NOMO-1 treated with dmso at 0.1 percent for 144 hours (cell line): ENCODE data around the gene PHF14.

Source experiments
- DNase-seq: peaks from one replicate; lab custom pipeline; 2025; ENCODE audit not compliant: unreplicated experiment; lab: John Stamatoyannopoulos, UW

Gene PHF14

GRCh38 chr7:11082121-11082520 is 108.4 kb downstream of the PHF14 start:
- no peak for DNase-seq

GRCh38 chr7:11082552-11083213 is 109.0 kb downstream of the PHF14 start:
- no peak for DNase-seq

GRCh38 chr7:11083214-11083568 is 109.5 kb downstream of the PHF14 start:
- no peak for DNase-seq

- no peak for DNase-seq
Observed at GRCh38 chr7:11104578-11104977, 130.9 kb downstream of the PHF14 start.

GRCh38 chr7:11109659-11110058 is 136.0 kb downstream of the PHF14 start:
- DNase-seq = no peak

GRCh38 chr7:11120068-11120664 is 146.5 kb downstream of the PHF14 start:
- DNase-seq = no peak

GRCh38 chr7:11120675-11121220 is 147.1 kb downstream of the PHF14 start:
- no peak for DNase-seq

GRCh38 chr7:11124856-11125559 is 151.3 kb downstream of the PHF14 start:
- DNase-seq = no peak

- DNase-seq = no peak
Observed at GRCh38 chr7:11127114-11127785, 153.6 kb downstream of the PHF14 start.

- DNase-seq = no peak
Observed at GRCh38 chr7:11127988-11128387, 154.3 kb downstream of the PHF14 start.

GRCh38 chr7:11128498-11128897 is 154.8 kb downstream of the PHF14 start:
- no peak for DNase-seq

- no peak for DNase-seq
Observed at GRCh38 chr7:11130012-11130411, 156.3 kb downstream of the PHF14 start.

- no peak for DNase-seq
Observed at GRCh38 chr7:11130601-11131000, 156.9 kb downstream of the PHF14 start.

GRCh38 chr7:11133436-11133959 is 159.8 kb downstream of the PHF14 start:
- DNase-seq = no peak

- DNase-seq = no peak
Observed at GRCh38 chr7:11135573-11135972, 161.9 kb downstream of the PHF14 start.

- no peak for DNase-seq
Observed at GRCh38 chr7:11141541-11141940, 167.9 kb downstream of the PHF14 start.

- DNase-seq = no peak
Observed at GRCh38 chr7:11153694-11154093, 180.0 kb downstream of the PHF14 start.

- DNase-seq = no peak
Observed at GRCh38 chr7:11155883-11156282, 182.2 kb downstream of the PHF14 start.

- DNase-seq = no peak
Observed at GRCh38 chr7:11161499-11161898, 187.8 kb downstream of the PHF14 start.

GRCh38 chr7:11163220-11163619 is 189.5 kb downstream of the PHF14 start:
- DNase-seq = no peak

- DNase-seq = no peak
Observed at GRCh38 chr7:11166051-11166450, 192.4 kb downstream of the PHF14 start.
